HepG2 (cell line): ENCODE data around the gene HSD11B2. TPM values are rescaled to one million over a fixed set of nuclear protein-coding genes. Genes with fewer than 3 reads are reported as not detected.

ENCODE experiments used
- ATAC-seq: fragments of 200-7000 bp; cut with Tn5 transposase; 3 replicates; pipeline ENCODE4 v1.9.1; 2020; ENCODE audit warnings: mild to moderate bottlenecking, moderate library complexity
- BruUV-seq: library from RNA; stranded (reverse); fragments of 400-500 nt; replicated peaks from 2 replicates; lab custom pipeline; 2021; lab: Mats Ljungman, UMichigan
- CTCF ChIA-PET: fragments of 300-600 bp; formaldehyde crosslinking; extraction: SDS; loops from one replicate; lab custom pipeline; 2021; ENCODE audit warnings: low total read pairs, inconsistent platforms, low intra/inter-chr PET ratio; lab: Yijun Ruan, JAX
- POLR2A ChIA-PET: fragments of 350-600 bp; sonication (Branson Sonifier 250); formaldehyde crosslinking; loops from one replicate; lab custom pipeline; 2020; ENCODE audit warnings: antibody characterized with exemption, inconsistent platforms; lab: Yijun Ruan, JAX
- DNase-seq: peaks from one replicate; pipeline ENCODE4 v3.0.0-alpha.2; 2015; ENCODE audit warnings: low spot score
- FAIRE-seq: peaks from 3 replicates; lab custom pipeline; 2011; peaks lifted over from hg19 to GRCh38; lab: Jason Lieb, UNC
- H2AFZ ChIP-seq: one replicate; pipeline ENCODE4 v1.6.1; 2011; ENCODE audit warnings: low read length, inconsistent platforms
- H3K27ac ChIP-seq: fragments of 300-600 bp; 3 replicates; pipeline ENCODE4 v1.8.0; 2011; ENCODE audit warnings: mixed run types, mild to moderate bottlenecking, mixed read lengths, low read length, inconsistent platforms; ENCODE audit not compliant: insufficient read depth; ENCODE audit errors: extremely low read length
- H3K27me3 ChIP-seq, 2 experiments: fragments of 200-600 bp in 1 of 2; 2 replicates in 1 of 2; 3 replicates in 1 of 2; pipeline versions ENCODE4 v1.6.0 to v1.8.0; 2011; ENCODE audit warnings: low read length in 2 of 2, mild to moderate bottlenecking in 2 of 2, moderate library complexity in 2 of 2, inconsistent platforms in 1 of 2; ENCODE audit not compliant: insufficient read depth in 2 of 2, control insufficient read depth in 1 of 2
- H3K36me3 ChIP-seq, 2 experiments: fragments of 200-600 bp in 1 of 2; replicated peaks in 1 of 2; 2 replicates in 1 of 2; 3 replicates in 1 of 2; pipeline versions ENCODE4 v1.5.1 to v1.8.0; 2011; ENCODE audit warnings: low read length in 2 of 2, inconsistent platforms in 1 of 2; ENCODE audit not compliant: insufficient read depth in 2 of 2, control insufficient read depth in 1 of 2
- H3K4me1 ChIP-seq: 2 replicates; pipeline ENCODE4 v1.5.1; 2012; ENCODE audit warnings: low read length, inconsistent platforms; ENCODE audit not compliant: insufficient read depth
- H3K4me2 ChIP-seq: 2 replicates; pipeline ENCODE4 v1.6.0; 2011; ENCODE audit warnings: low read depth, low read length, inconsistent platforms
- H3K4me3 ChIP-seq, 3 experiments: fragments of 200-600 bp in 1 of 3; sonication (generic), shearing (Covaris generic) in 1 of 3; replicated peaks in 1 of 3; 2 replicates each; pipeline ENCODE4 v1.5.1; 2011 to 2016; ENCODE audit warnings: low read length in 3 of 3, inconsistent platforms in 2 of 3, low read depth in 2 of 3, mild to moderate bottlenecking in 2 of 3, control low read depth in 1 of 3, mixed read lengths in 1 of 3; ENCODE audit not compliant: insufficient read depth in 1 of 3
- H3K79me2 ChIP-seq: one replicate; pipeline ENCODE4 v1.6.1; 2011; ENCODE audit warnings: low read length, inconsistent platforms; ENCODE audit not compliant: insufficient read depth
- H3K9ac ChIP-seq: 2 replicates; pipeline ENCODE4 v1.6.0; 2011; ENCODE audit warnings: mild to moderate bottlenecking, low read depth, low read length, inconsistent platforms; ENCODE audit not compliant: insufficient read depth
- H3K9me3 ChIP-seq: 2 replicates; pipeline ENCODE4 v1.5.1; 2012; ENCODE audit warnings: mild to moderate bottlenecking, low read length
- H4K20me1 ChIP-seq: 2 replicates; pipeline ENCODE4 v1.6.0; 2011; ENCODE audit warnings: inconsistent platforms, mild to moderate bottlenecking, low read length, moderate library complexity; ENCODE audit not compliant: insufficient read depth
- BATF2 ChIP-seq: sonication (generic); formaldehyde crosslinking; IDR thresholded peaks from 2 replicates; pipeline ENCODE4 v1.8.0; 2022; ENCODE audit warnings: mild to moderate bottlenecking, missing genetic modification reagents, moderate library complexity
- FLYWCH1 ChIP-seq: sonication (generic); formaldehyde crosslinking; IDR thresholded peaks from 2 replicates; pipeline ENCODE4 v1.8.1; 2023; ENCODE audit warnings: mild to moderate bottlenecking, missing genetic modification reagents
- MXD4 ChIP-seq: IDR thresholded peaks from 2 replicates; pipeline ENCODE4 v1.6.1; 2016; ENCODE audit warnings: mild to moderate bottlenecking, missing biosample characterization, missing genetic modification reagents
- RFX5 ChIP-seq: IDR thresholded peaks from 2 replicates; pipeline ENCODE4 v1.6.1; 2011; ENCODE audit warnings: low read depth, low read length, improper control_type of control experiment
- SMAD9 ChIP-seq: sonication (generic); formaldehyde crosslinking; IDR thresholded peaks from 2 replicates; pipeline ENCODE4 v1.5.1; 2020; ENCODE audit warnings: mild to moderate bottlenecking, missing genetic modification reagents
- ZBTB39 ChIP-seq: sonication (generic); formaldehyde crosslinking; IDR thresholded peaks from 2 replicates; pipeline ENCODE4 v1.5.0; 2020; ENCODE audit warnings: missing genetic modification reagents
- ZKSCAN1 ChIP-seq: fragments of 150-350 bp; IDR thresholded peaks from 2 replicates; pipeline ENCODE4 v1.6.1; 2014; ENCODE audit warnings: low read length
- ZNF205 ChIP-seq: IDR thresholded peaks from 2 replicates; pipeline ENCODE4 v1.6.1; 2018; ENCODE audit warnings: missing biosample characterization, missing genetic modification reagents
- ZNF251 ChIP-seq: sonication (generic); formaldehyde crosslinking; IDR thresholded peaks from 2 replicates; pipeline ENCODE4 v1.9.0; 2021; ENCODE audit warnings: mild to moderate bottlenecking, missing genetic modification reagents
- ZNF263 ChIP-seq: sonication (generic); formaldehyde crosslinking; IDR thresholded peaks from 2 replicates; pipeline ENCODE4 v1.4.0; 2020; ENCODE audit warnings: missing genetic modification reagents
- ZNF337 ChIP-seq: sonication (generic); formaldehyde crosslinking; IDR thresholded peaks from 2 replicates; pipeline ENCODE4 v1.5.1; 2020; ENCODE audit warnings: missing genetic modification reagents, low read depth, mild to moderate bottlenecking, borderline replicate concordance
- ZNF343 ChIP-seq: sonication (generic); formaldehyde crosslinking; IDR thresholded peaks from 2 replicates; pipeline ENCODE4 v1.4.0; 2020; ENCODE audit warnings: mild to moderate bottlenecking, missing genetic modification reagents
- ZNF468 ChIP-seq: sonication (generic); formaldehyde crosslinking; IDR thresholded peaks from 2 replicates; pipeline ENCODE4 v1.8.0; 2022; ENCODE audit warnings: mild to moderate bottlenecking, moderate library complexity, missing genetic modification reagents
- ZNF510 ChIP-seq: sonication (generic); formaldehyde crosslinking; IDR thresholded peaks from 2 replicates; pipeline ENCODE4 v1.4.0; 2020; ENCODE audit warnings: low read depth, mild to moderate bottlenecking, missing genetic modification reagents
- ZNF704 ChIP-seq: sonication (generic); formaldehyde crosslinking; IDR thresholded peaks from 2 replicates; pipeline ENCODE4 v1.8.1; 2023; ENCODE audit warnings: mild to moderate bottlenecking, inconsistent platforms, moderate library complexity, missing genetic modification reagents, borderline replicate concordance
- ZSCAN30 ChIP-seq: sonication (generic); formaldehyde crosslinking; IDR thresholded peaks from 2 replicates; pipeline ENCODE4 v1.5.0; 2020; ENCODE audit warnings: mild to moderate bottlenecking, missing genetic modification reagents
- WGBS: methylation state at CpG from one replicate; pipeline ENCODE4 v1.1.6; 2017; ENCODE audit warnings: low lambda C conversion rate; 5-methylcytosine and 5-hydroxymethylcytosine counted together
- in situ Hi-C: cut with HindIII; loops from 2 replicates; pipeline ENCODE4 v1.10.0; 2017; ENCODE audit warnings: low pct_unique_long_range_greater_than_20kb; ENCODE audit not compliant: extremely low pct_ligation_motif_present
- intact Hi-C: fragments of 100-400 bp; cut with micrococcal nuclease; formaldehyde crosslinking; loops from one replicate; pipeline ENCODE4 v1.10.0; 2022; ENCODE audit not compliant: unreplicated experiment
- polyA plus RNA-seq, 8 experiments: library from polyadenylated mRNA; depleted of rRNA in 3 of 8; stranded (reverse) in 7 of 8; unstranded in 1 of 8; fragments of >200 nt; fragmentation: Illumina TruSeq in 4 of 8; extraction: Trizol in 4 of 8; gene quantifications; 2 replicates each; pipeline versions ENCODE4 v1.2.1 to v1.2.3, GENCODE V29; 2011 to 2016; ENCODE audit warnings: low read depth in 4 of 8, missing spikeins in 1 of 8, mixed read lengths in 1 of 8; ENCODE audit not compliant: insufficient read depth in 1 of 8
- total RNA-seq, 5 experiments: library from RNA; depleted of rRNA; stranded (reverse); fragments of >200 nt; fragmentation: Illumina TruSeq; extraction: Trizol; gene quantifications; 2 replicates each; pipeline ENCODE4 v1.2.3, GENCODE V29; 2016; ENCODE audit warnings: low read depth in 1 of 5
- TF ChIP-seq, protein P1 (sequence below), 2 experiments: sonication (generic) in 1 of 2; formaldehyde crosslinking in 1 of 2; IDR thresholded peaks; 2 replicates each; pipeline versions ENCODE4 v1.4.0 to v1.6.1; 2018 to 2020; ENCODE audit warnings: missing genetic modification reagents in 2 of 2, borderline replicate concordance in 1 of 2, low read depth in 1 of 2, mild to moderate bottlenecking in 1 of 2, missing biosample characterization in 1 of 2

Gene HSD11B2
- total and polyA plus RNA-seq, 2 of the 13 experiments (the other 11 are each of a cell fraction or from before 2014, with no cell fraction given): 8.9 to 13.6 TPM

- TF ChIP-seq ZNF704 (CRISPR knock-in tag): no peak
Measured at GRCh38 chr16:67424261-67424615, 6.7 kb upstream of the HSD11B2 start (continued).

GRCh38 chr16:67425061-67425460 lies 5.9 kb upstream of the HSD11B2 start:
- CTCF ChIA-PET: interaction anchor here (6.5 kb wide), 1 partner anchor 42 kb away, joined by 98 read pairs; no protein-coding TSS in a partner anchor
- H3K4me3 ChIP-seq: no peak overlapping the region
- intact Hi-C loops: loop anchor here (1.0 to 5.0 kb wide), 2 partner anchors 57 to 89 kb away; partner anchors contain the start of genes AGRP and ATP6V0D1
- H3K27ac ChIP-seq: no peak overlapping the region
- no TSS peak for BruUV-seq
- H3K79me2 ChIP-seq: no peaks in the 10 kb centered on the region
- no peak overlapping the region for H2AFZ ChIP-seq
- ATAC-seq (no peak), FAIRE-seq (no peak), DNase-seq (no peak)
- no peaks in the 10 kb centered on the region for H3K36me3 ChIP-seq
- POLR2A ChIA-PET: interaction anchor here (1.0 kb wide), 1 partner anchor 21 kb away, joined by 4 read pairs; no protein-coding TSS in a partner anchor
- WGBS: 22% methylated on average over 6 of the region's 6 CpGs
- peaks cover 5 to 35% of the 10 kb centered on the region in 2 experiments for H3K27me3 ChIP-seq
- H3K4me2 ChIP-seq: no peak overlapping the region
- no peaks in the 10 kb centered on the region for H3K9me3 ChIP-seq
- in situ Hi-C loops: no loop called here
- no peak overlapping the region for H3K9ac ChIP-seq
- H3K4me1 ChIP-seq: peaks cover 29% of the 10 kb centered on the region
- no peaks in the 10 kb centered on the region for H4K20me1 ChIP-seq
- TF ChIP-seq ZSCAN30 (CRISPR knock-in tag) (no peak), FLYWCH1 (CRISPR knock-in tag) (no peak), RFX5 (no peak), ZNF343 (CRISPR knock-in tag) (no peak), ZNF251 (no peak), MXD4 (CRISPR knock-in tag) (no peak), ZNF468 (CRISPR knock-in tag) (no peak), BATF2 (CRISPR knock-in tag) (no peak), ZNF510 (CRISPR knock-in tag) (no peak), ZBTB39 (CRISPR knock-in tag) (no peak), ZNF205 (no peak), SMAD9 (no peak), ZNF263 (no peak), ZKSCAN1 (no peak), ZNF337 (CRISPR knock-in tag) (no peak)
- TF ChIP-seq, protein P1, sequence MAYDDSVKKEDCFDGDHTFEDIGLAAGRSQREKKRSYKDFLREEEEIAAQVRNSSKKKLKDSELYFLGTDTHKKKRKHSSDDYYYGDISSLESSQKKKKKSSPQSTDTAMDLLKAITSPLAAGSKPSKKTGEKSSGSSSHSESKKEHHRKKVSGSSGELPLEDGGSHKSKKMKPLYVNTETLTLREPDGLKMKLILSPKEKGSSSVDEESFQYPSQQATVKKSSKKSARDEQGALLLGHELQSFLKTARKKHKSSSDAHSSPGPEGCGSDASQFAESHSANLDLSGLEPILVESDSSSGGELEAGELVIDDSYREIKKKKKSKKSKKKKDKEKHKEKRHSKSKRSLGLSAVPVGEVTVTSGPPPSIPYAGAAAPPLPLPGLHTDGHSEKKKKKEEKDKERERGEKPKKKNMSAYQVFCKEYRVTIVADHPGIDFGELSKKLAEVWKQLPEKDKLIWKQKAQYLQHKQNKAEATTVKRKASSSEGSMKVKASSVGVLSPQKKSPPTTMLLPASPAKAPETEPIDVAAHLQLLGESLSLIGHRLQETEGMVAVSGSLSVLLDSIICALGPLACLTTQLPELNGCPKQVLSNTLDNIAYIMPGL (CRISPR knock-in tag; IDR thresholded peaks at IDR 0.05; ENCODE audit: borderline replicate concordance in 1 of 2, low read depth in 1 of 2): no peak
